Glomerular endothelial cell (primary cell): ENCODE results near the gene RERGL. TPM values are rescaled to one million over a fixed set of nuclear protein-coding genes. Genes with fewer than 3 reads are reported as not detected.

ENCODE experiments used
- total RNA-seq: library from RNA; depleted of rRNA; stranded (reverse); fragments of >200 nt; gene quantifications from 2 replicates; pipeline ENCODE4 v1.2.3, GENCODE V29; 2015

Gene RERGL
- total RNA-seq, 1 donor from 2014 or later = not detected

Other genes starting within 250 kb of the RERGL start
- not detected in 2 replicates for gene PIK3C2G, start 171.3 kb upstream of the RERGL start, total RNA-seq